Calu3 (cell line): ENCODE measurements around the gene ALPP. TPM values are rescaled to one million over a fixed set of nuclear protein-coding genes. Genes with fewer than 3 reads are reported as not detected.
"Not testable (repeated sequence)": the region's sequence is repeated elsewhere in the genome, so short reads cannot be mapped to it uniquely, and the experiment has no call there.

ENCODE experiments used
- Bru-seq: library from RNA; stranded (reverse); fragments of 400-500 nt; gene quantifications from one replicate; lab custom pipeline; 2021; lab: Mats Ljungman, UMichigan
- BruChase-seq, 2 experiments: library from RNA; stranded (reverse); fragments of 400-500 nt; gene quantifications; one replicate each; lab custom pipeline; 2021; lab: Mats Ljungman, UMichigan
- BruUV-seq: library from RNA; stranded (reverse); fragments of 400-500 nt; replicated peaks from 2 replicates; lab custom pipeline; 2021; lab: Mats Ljungman, UMichigan
- CTCF ChIA-PET: fragments of 300-600 bp; sonication (Branson Sonifier 250); formaldehyde crosslinking; loops from one replicate; lab custom pipeline; 2022; ENCODE audit warnings: antibody characterized with exemption; lab: Charles Lee
- DNase-seq: peaks from one replicate; pipeline ENCODE4 v3.0.0; 2022
- H3K27ac Mint-ChIP-seq: one replicate; pipeline ENCODE4 v1.8.0; 2022; ENCODE audit warnings: mixed read lengths; ENCODE audit not compliant: unreplicated experiment
- H3K27me3 Mint-ChIP-seq: one replicate; pipeline ENCODE4 v1.8.0; 2022; ENCODE audit warnings: mixed read lengths; ENCODE audit not compliant: unreplicated experiment
- H3K36me3 Mint-ChIP-seq: one replicate; pipeline ENCODE4 v1.8.0; 2022; ENCODE audit warnings: mild to moderate bottlenecking, moderate library complexity, mixed read lengths; ENCODE audit not compliant: insufficient read depth, unreplicated experiment
- H3K4me1 Mint-ChIP-seq: one replicate; pipeline ENCODE4 v1.8.0; 2022; ENCODE audit warnings: mild to moderate bottlenecking, low read depth, mixed read lengths; ENCODE audit not compliant: unreplicated experiment
- H3K4me3 Mint-ChIP-seq: one replicate; pipeline ENCODE4 v1.8.0; 2022; ENCODE audit warnings: mild to moderate bottlenecking, low read depth, moderate library complexity, mixed read lengths; ENCODE audit not compliant: unreplicated experiment
- H3K9me3 Mint-ChIP-seq: one replicate; pipeline ENCODE4 v1.8.0; 2022; ENCODE audit warnings: low read depth, mixed read lengths; ENCODE audit not compliant: unreplicated experiment
- CTCF ChIP-seq: fragments of 200-600 bp; IDR thresholded peaks from one replicate; pipeline ENCODE4 v1.8.0; 2022; ENCODE audit warnings: antibody characterized with exemption; ENCODE audit not compliant: unreplicated experiment
- intact Hi-C: fragments of 100-400 bp; cut with micrococcal nuclease; formaldehyde crosslinking; loops from one replicate; pipeline ENCODE4 v1.10.0; 2022; ENCODE audit not compliant: unreplicated experiment
- long read RNA-seq: library from polyadenylated mRNA; stranded (forward); transcript quantifications from one replicate; pipeline ENCODE4 v2.0.0, GENCODE V29; 2022
- total RNA-seq: library from RNA; stranded (reverse); gene quantifications from 2 replicates; pipeline ENCODE4 v1.2.3, GENCODE V29; 2022

The ALPP gene
- not detected in 2 replicates for total RNA-seq
- not detected for Bru-seq, nascent RNA
- percentile 33 among the genes with signal in this experiment for BruChase-seq, experiment 1, labeled RNA remaining after a 6-hour chase
- BruChase-seq, experiment 2, labeled RNA remaining after a 2-hour chase: percentile 12 among the genes with signal in this experiment
- long read RNA-seq: 0 reads

- H3K36me3 Mint-ChIP-seq, DNase-seq, H3K4me3 Mint-ChIP-seq, intact Hi-C loops, H3K27me3 Mint-ChIP-seq, H3K27ac Mint-ChIP-seq, H3K4me1 Mint-ChIP-seq, BruUV-seq, H3K9me3 Mint-ChIP-seq, CTCF ChIA-PET: not testable (repeated sequence)
Observed at GRCh38 chr2:232378735-232379151, at the start of gene ALPP. Gene ALPP, plus strand, starts transcription at chr2:232378751. Its CDS starts 52 bp downstream, at chr2:232378803.

- no peaks in the 10 kb centered on the region for H3K9me3 Mint-ChIP-seq
- TF ChIP-seq CTCF: no peak
- H3K4me1 Mint-ChIP-seq: no peaks in the 10 kb centered on the region
- intact Hi-C loops: no loop called here
- no peak for DNase-seq
- H3K36me3 Mint-ChIP-seq: peaks cover 4% of the 10 kb centered on the region
- CTCF ChIA-PET: no interaction called here
- no peak overlapping the region for H3K4me3 Mint-ChIP-seq
- BruUV-seq: no TSS peak
- no peaks in the 10 kb centered on the region for H3K27me3 Mint-ChIP-seq
- H3K27ac Mint-ChIP-seq: no peak overlapping the region
Observed at GRCh38 chr2:232329716-232330067, 48.9 kb upstream of the ALPP start.

GRCh38 chr2:232330068-232330999 lies 48.2 kb upstream of the ALPP start:
- Mint-ChIP-seq H3K4me1 (no peaks in the 10 kb centered on the region), H3K9me3 (no peaks in the 10 kb centered on the region), H3K27ac (no peak overlapping the region), H3K4me3 (no peak overlapping the region), H3K36me3 (peaks cover 4% of the 10 kb centered on the region), H3K27me3 (no peaks in the 10 kb centered on the region)
- intact Hi-C loops: no loop called here
- no peak for DNase-seq
- CTCF ChIA-PET: no interaction called here
- BruUV-seq: no TSS peak
- no peak for TF ChIP-seq CTCF

GRCh38 chr2:232331061-232331460 lies 47.5 kb upstream of the ALPP start:
- intact Hi-C loops, BruUV-seq, H3K27ac Mint-ChIP-seq, H3K4me3 Mint-ChIP-seq, H3K9me3 Mint-ChIP-seq, H3K27me3 Mint-ChIP-seq, H3K4me1 Mint-ChIP-seq, H3K36me3 Mint-ChIP-seq, DNase-seq, CTCF ChIA-PET: not testable (repeated sequence)

- CTCF ChIA-PET, H3K4me3 Mint-ChIP-seq, H3K4me1 Mint-ChIP-seq, DNase-seq, H3K36me3 Mint-ChIP-seq, BruUV-seq, H3K27me3 Mint-ChIP-seq, H3K27ac Mint-ChIP-seq, intact Hi-C loops, H3K9me3 Mint-ChIP-seq: not testable (repeated sequence)
Observed at GRCh38 chr2:232331641-232332040, 46.9 kb upstream of the ALPP start.

- H3K4me1 Mint-ChIP-seq, H3K9me3 Mint-ChIP-seq, CTCF ChIA-PET, H3K27ac Mint-ChIP-seq, H3K27me3 Mint-ChIP-seq, intact Hi-C loops, BruUV-seq, H3K36me3 Mint-ChIP-seq, DNase-seq, H3K4me3 Mint-ChIP-seq: not testable (repeated sequence)
Observed at GRCh38 chr2:232332244-232332939, 46.2 kb upstream of the ALPP start.
